Spleen (tissue), 7 donors: Measurements from ENCODE around the gene MPP7.

Experiments used
- CTCF ChIP-seq, 11 experiments: fragments of 200-600 bp in 7 of 11; fragments of 450-650 bp in 4 of 11; sonication (generic) in 4 of 11; IDR thresholded peaks in 8 of 11; conservative IDR thresholded peaks in 3 of 11; 1 replicate in 7 of 11; 2 replicates in 4 of 11; pipeline versions ENCODE4 v1.4.0 to v1.8.0; 2016 to 2021; ENCODE audit warnings: antibody characterized with exemption in 11 of 11, inconsistent platforms in 4 of 11, mild to moderate bottlenecking in 1 of 11
- POLR2A ChIP-seq, 3 donors: fragments of 450-650 bp; IDR thresholded peaks; one replicate each; pipeline ENCODE4 v1.5.1; 2017; ENCODE audit warnings: antibody characterized with exemption in 3 of 3, mild to moderate bottlenecking in 1 of 3
- POLR2AphosphoS5 ChIP-seq, 3 donors: sonication (generic); formaldehyde crosslinking; IDR thresholded peaks; one replicate each; pipeline ENCODE4 v1.5.1; 2017; ENCODE audit warnings: antibody characterized with exemption in 3 of 3
- donor health status: DM: no; HTN: no; CAD: no; lungs with moderate emphysema.
- donor health status: DM: no; HTN: no; CAD: no.
- donor health status: DM: no; HTN: no; CAD: no.

- no peak for TF ChIP-seq CTCF (IDR thresholded peaks at IDR 0.05 in 8 of 11, conservative IDR thresholded peaks at IDR 0.05 in 3 of 11)
- TF ChIP-seq POLR2A (IDR thresholded peaks at IDR 0.05) = no peak
- no peak for TF ChIP-seq POLR2AphosphoS5 (IDR thresholded peaks at IDR 0.05)
Measured at GRCh38 chr10:28254290-28254985, 48.4 kb downstream of the MPP7 start.
